ENCODE results near the gene RNF38. TPM values are rescaled to one million over a fixed set of nuclear protein-coding genes. Genes with fewer than 3 reads are reported as not detected.
"Not testable (repeated sequence)": the region's sequence is repeated elsewhere in the genome, so short reads cannot be mapped to it uniquely, and the experiment has no call there.

RNF38 gene
- total and polyA plus RNA-seq, 8 donors: 7.3 to 33.2 (median 16.3) TPM

DNA sequence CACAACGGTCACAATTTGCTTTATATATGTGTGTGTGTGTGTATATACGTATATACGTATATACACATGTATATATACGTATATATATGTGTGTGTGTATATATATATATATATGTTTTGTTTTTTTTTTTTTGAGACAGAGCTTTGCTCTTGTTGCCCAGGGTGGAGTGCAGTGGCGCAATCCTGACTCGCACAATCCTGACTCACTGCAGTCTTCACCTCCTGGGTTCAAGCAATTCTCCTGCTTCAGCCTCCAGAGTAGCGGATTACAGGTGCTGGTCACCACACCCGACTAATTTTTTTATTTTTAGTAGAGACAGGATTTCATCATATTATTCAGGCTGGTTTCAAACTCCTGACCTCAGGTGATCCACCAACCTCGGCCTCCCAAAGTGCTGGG lies 3.1 kb downstream of the RNF38 start:
- WGBS, 5 donors: 89 to 95% (median 92%) methylated on average over 9 of the region's 9 CpGs

DNA sequence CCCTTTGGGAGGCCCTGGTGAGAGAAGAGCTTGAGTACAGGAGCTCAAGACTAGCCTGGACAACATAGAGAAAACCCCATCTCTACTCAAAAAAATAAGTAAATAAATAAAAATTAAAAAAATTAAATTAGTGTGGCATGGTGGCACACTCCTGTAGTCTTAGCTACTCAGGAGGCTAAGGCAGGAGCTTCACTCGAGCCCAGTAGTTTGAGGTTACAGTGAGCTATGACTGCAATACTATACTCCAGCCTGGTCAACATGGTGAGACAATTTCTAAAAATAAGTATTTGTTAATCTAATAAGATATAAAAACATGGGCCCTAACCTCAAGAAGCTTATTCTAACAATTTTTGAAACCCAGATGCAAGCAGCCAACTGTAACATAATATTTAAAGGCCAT lies 7.6 kb downstream of the RNF38 start:
- intact Hi-C loops (cut with DNase I; ENCODE audit: low total_unique reads): no loop called here
- WGBS, 5 donors: 88 to 96% (median 90%) methylated on average over 1 of the region's 1 CpG
- Histone ChIP-seq H3K36me3 (no peaks in the 10 kb centered on the region), H3K9me3 (no peaks in the 10 kb centered on the region), H3K4me1 (peaks cover 0 to 71% (median 36%) of the 10 kb centered on the region in 4 donors), H3K27me3 (no peaks in the 10 kb centered on the region), H3K27ac (no peak overlapping the region), H3K4me3 (no peak overlapping the region)
- TF ChIP-seq, protein P1, sequence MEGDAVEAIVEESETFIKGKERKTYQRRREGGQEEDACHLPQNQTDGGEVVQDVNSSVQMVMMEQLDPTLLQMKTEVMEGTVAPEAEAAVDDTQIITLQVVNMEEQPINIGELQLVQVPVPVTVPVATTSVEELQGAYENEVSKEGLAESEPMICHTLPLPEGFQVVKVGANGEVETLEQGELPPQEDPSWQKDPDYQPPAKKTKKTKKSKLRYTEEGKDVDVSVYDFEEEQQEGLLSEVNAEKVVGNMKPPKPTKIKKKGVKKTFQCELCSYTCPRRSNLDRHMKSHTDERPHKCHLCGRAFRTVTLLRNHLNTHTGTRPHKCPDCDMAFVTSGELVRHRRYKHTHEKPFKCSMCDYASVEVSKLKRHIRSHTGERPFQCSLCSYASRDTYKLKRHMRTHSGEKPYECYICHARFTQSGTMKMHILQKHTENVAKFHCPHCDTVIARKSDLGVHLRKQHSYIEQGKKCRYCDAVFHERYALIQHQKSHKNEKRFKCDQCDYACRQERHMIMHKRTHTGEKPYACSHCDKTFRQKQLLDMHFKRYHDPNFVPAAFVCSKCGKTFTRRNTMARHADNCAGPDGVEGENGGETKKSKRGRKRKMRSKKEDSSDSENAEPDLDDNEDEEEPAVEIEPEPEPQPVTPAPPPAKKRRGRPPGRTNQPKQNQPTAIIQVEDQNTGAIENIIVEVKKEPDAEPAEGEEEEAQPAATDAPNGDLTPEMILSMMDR (IDR thresholded peaks at IDR 0.05): no peak
- TF ChIP-seq EP300 (IDR thresholded peaks at IDR 0.05) (no peak), POLR2A (IDR thresholded peaks at IDR 0.05) (no peak), POLR2AphosphoS5 (IDR thresholded peaks at IDR 0.05) (no peak)
- no peak for DNase-seq

More for the DNA sequence above, 3.1 kb downstream of the RNF38 start:
- no peaks in the 10 kb centered on the region for H3K36me3 ChIP-seq
- no peaks in the 10 kb centered on the region for H3K9me3 ChIP-seq
- no peak overlapping the region for H3K27ac ChIP-seq
- intact Hi-C loops (cut with DNase I; ENCODE audit: low total_unique reads): no loop called here
- peaks cover 15 to 71% (median 40%) of the 10 kb centered on the region in 4 donors for H3K4me1 ChIP-seq
- H3K4me3 ChIP-seq: no peak overlapping the region
- TF ChIP-seq, protein P1 (IDR thresholded peaks at IDR 0.05): no peak
- TF ChIP-seq POLR2AphosphoS5 (IDR thresholded peaks at IDR 0.05): no peak
- TF ChIP-seq POLR2A (IDR thresholded peaks at IDR 0.05): no peak
- no peak for TF ChIP-seq EP300 (IDR thresholded peaks at IDR 0.05)
- no peaks in the 10 kb centered on the region for H3K27me3 ChIP-seq
- DNase-seq: no peak

DNA sequence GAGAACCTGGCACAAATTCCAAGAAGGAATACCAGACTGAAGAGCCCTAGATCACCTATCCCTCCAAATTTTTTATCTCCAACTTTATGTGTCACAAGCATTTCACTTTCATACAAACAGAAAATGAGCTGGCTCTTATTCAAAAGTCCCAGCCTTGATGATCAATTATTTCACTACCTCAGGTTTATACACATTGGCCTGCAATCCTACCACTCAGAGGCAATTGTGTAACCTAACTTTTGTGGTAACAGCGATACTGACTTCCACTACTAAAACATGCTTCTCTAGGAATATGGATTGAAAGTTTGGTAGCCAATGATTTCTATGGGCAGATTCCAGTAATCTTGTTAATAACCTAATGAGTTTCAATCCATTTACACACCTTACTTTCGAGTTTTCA lies 10.5 kb downstream of the RNF38 start:
- Histone ChIP-seq H3K4me1 (peaks cover 0 to 49% (median 26%) of the 10 kb centered on the region in 4 donors), H3K27me3 (no peaks in the 10 kb centered on the region), H3K9me3 (no peaks in the 10 kb centered on the region), H3K4me3 (no peak overlapping the region), H3K27ac (no peak overlapping the region), H3K36me3 (peaks cover 0 to 7% (median 4%) of the 10 kb centered on the region in 4 donors)
- intact Hi-C loops (cut with DNase I; ENCODE audit: low total_unique reads): no loop called here
- TF ChIP-seq POLR2A (IDR thresholded peaks at IDR 0.05): no peak
- TF ChIP-seq, protein P1 (IDR thresholded peaks at IDR 0.05): no peak
- no peak for TF ChIP-seq POLR2AphosphoS5 (IDR thresholded peaks at IDR 0.05)
- TF ChIP-seq EP300 (IDR thresholded peaks at IDR 0.05): no peak
- WGBS, 5 donors: 81 to 88% (median 82%) methylated on average over 2 of the region's 2 CpGs
- no peak for DNase-seq

DNA sequence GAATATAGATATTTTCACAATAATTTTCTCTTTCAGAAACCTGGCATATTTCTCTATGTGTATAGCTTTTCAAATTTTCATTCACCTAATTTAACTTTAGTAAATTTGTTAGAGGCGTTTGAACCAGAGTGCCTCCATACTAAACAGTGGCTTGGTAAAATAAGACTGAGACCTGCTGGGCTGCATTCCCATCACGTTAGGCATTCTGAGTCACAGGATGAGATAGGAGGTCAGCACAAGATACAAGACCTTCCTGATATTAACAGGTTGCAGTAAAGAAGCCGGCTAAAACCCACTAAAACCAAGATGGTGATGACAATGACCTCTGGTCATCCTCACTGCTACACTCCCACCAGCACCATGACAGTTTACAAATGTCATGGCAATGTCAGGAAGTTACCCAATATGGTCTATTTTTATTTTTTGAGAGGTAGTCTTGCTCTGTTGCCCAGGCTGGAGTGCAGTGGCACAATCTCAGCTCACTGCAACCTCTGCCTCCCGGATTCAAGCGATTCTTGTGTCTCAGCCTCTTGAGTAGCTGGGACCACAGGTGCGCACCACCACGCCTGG lies 13.6 kb downstream of the RNF38 start:
- DNase-seq; H3K27ac ChIP-seq; H3K4me3 ChIP-seq; intact Hi-C loops (cut with DNase I; ENCODE audit: low total_unique reads); H3K36me3 ChIP-seq; H3K27me3 ChIP-seq; H3K9me3 ChIP-seq: not testable (repeated sequence)
- peaks cover 0 to 54% (median 30%) of the 10 kb centered on the region in 4 donors for H3K4me1 ChIP-seq
- WGBS, 5 donors: 79 to 88% (median 82%) methylated on average over 7 of the region's 7 CpGs

DNA sequence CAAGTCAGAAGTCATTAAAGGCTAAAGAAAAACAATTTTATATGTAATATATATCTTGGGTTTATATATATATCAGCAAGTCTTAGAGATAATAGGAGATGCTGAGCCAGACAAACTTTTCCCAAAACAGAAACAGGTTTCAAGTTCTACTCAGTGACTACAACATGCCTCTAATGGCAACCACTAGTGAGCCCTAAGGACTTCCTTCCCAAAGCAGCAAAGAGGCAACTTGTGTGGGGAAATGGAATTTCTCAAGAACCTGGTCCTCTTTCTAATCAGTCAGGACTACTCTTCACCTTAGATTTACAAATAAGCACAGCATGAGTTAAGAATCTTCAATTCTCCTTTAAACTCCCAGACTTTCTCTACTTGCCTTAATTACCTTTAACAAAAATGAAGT lies 17.6 kb downstream of the RNF38 start:
- Histone ChIP-seq H3K36me3 (peaks cover 0 to 7% (median 4%) of the 10 kb centered on the region in 4 donors), H3K27ac (no peak overlapping the region), H3K4me1 (peaks cover 0 to 52% (median 15%) of the 10 kb centered on the region in 4 donors), H3K27me3 (no peaks in the 10 kb centered on the region), H3K9me3 (no peaks in the 10 kb centered on the region), H3K4me3 (no peak overlapping the region)
- TF ChIP-seq EP300 (IDR thresholded peaks at IDR 0.05): no peak
- no peak for TF ChIP-seq POLR2A (IDR thresholded peaks at IDR 0.05)
- TF ChIP-seq POLR2AphosphoS5 (IDR thresholded peaks at IDR 0.05): no peak
- TF ChIP-seq, protein P1 (IDR thresholded peaks at IDR 0.05): no peak
- intact Hi-C loops (cut with DNase I; ENCODE audit: low total_unique reads): no loop called here
- no peak for DNase-seq

All from stomach (tissue), 9 donors.